ENCODE results near the gene PLSCR1.

Gene PLSCR1

GRCh38 chr3:146544002-146544928 is at the start of gene PLSCR1:
PLSCR1 (minus strand) TSS chr3:146544607; CDS start chr3:146536552, 8,055 bp downstream.
- TF ChIP-seq JUND (IDR thresholded peaks at IDR 0.05; ENCODE audit: low read depth), result no peak
- in situ Hi-C loops (cut with HindIII; ENCODE audit: low pct_unique_long_range_greater_than_20kb, low sequenced_read_pairs), result no loop called here
- peak; percentile 82 to 96 for DNase-seq (ENCODE audit: low read depth in 1 of 2, low spot score in 1 of 2)

GRCh38 chr3:146593776-146594175 is 49.4 kb upstream of the PLSCR1 start:
- no peak for DNase-seq (ENCODE audit: low read depth in 1 of 2, low spot score in 1 of 2)
- no peak for TF ChIP-seq JUND (IDR thresholded peaks at IDR 0.05; ENCODE audit: low read depth)
- in situ Hi-C loops (cut with HindIII; ENCODE audit: low pct_unique_long_range_greater_than_20kb, low sequenced_read_pairs), result no loop called here

GRCh38 chr3:146590521-146590920 is 46.1 kb upstream of the PLSCR1 start:
- no peak for DNase-seq (ENCODE audit: low read depth in 1 of 2, low spot score in 1 of 2)
- in situ Hi-C loops (cut with HindIII; ENCODE audit: low pct_unique_long_range_greater_than_20kb, low sequenced_read_pairs), result no loop called here
- TF ChIP-seq JUND (IDR thresholded peaks at IDR 0.05; ENCODE audit: low read depth), result no peak

- TF ChIP-seq JUND (IDR thresholded peaks at IDR 0.05; ENCODE audit: low read depth), result no peak
- in situ Hi-C loops (cut with HindIII; ENCODE audit: low pct_unique_long_range_greater_than_20kb, low sequenced_read_pairs), result no loop called here
- peak; percentile 30 to 72 for DNase-seq (ENCODE audit: low read depth in 1 of 2, low spot score in 1 of 2)
Observed at GRCh38 chr3:146589899-146590508, 45.6 kb upstream of the PLSCR1 start.

GRCh38 chr3:146585156-146585555 is 40.7 kb upstream of the PLSCR1 start:
- DNase-seq (ENCODE audit: low read depth in 1 of 2, low spot score in 1 of 2), result no peak
- in situ Hi-C loops (cut with HindIII; ENCODE audit: low pct_unique_long_range_greater_than_20kb, low sequenced_read_pairs), result no loop called here
- TF ChIP-seq JUND (IDR thresholded peaks at IDR 0.05; ENCODE audit: low read depth), result no peak

GRCh38 chr3:146581951-146582467 is 37.6 kb upstream of the PLSCR1 start:
- in situ Hi-C loops (cut with HindIII; ENCODE audit: low pct_unique_long_range_greater_than_20kb, low sequenced_read_pairs), result no loop called here
- DNase-seq (ENCODE audit: low read depth in 1 of 2, low spot score in 1 of 2), result no peak
- no peak for TF ChIP-seq JUND (IDR thresholded peaks at IDR 0.05; ENCODE audit: low read depth)

- no peak for TF ChIP-seq JUND (IDR thresholded peaks at IDR 0.05; ENCODE audit: low read depth)
- no peak for DNase-seq (ENCODE audit: low read depth in 1 of 2, low spot score in 1 of 2)
- in situ Hi-C loops (cut with HindIII; ENCODE audit: low pct_unique_long_range_greater_than_20kb, low sequenced_read_pairs), result no loop called here
Observed at GRCh38 chr3:146581080-146581601, 36.7 kb upstream of the PLSCR1 start.

- in situ Hi-C loops (cut with HindIII; ENCODE audit: low pct_unique_long_range_greater_than_20kb, low sequenced_read_pairs), result no loop called here
- no peak for TF ChIP-seq JUND (IDR thresholded peaks at IDR 0.05; ENCODE audit: low read depth)
- peak in 1 of 2 experiments; percentile 76 for DNase-seq (ENCODE audit: low read depth in 1 of 2, low spot score in 1 of 2)
Observed at GRCh38 chr3:146577662-146578061, 33.3 kb upstream of the PLSCR1 start.

GRCh38 chr3:146575636-146576035 is 31.2 kb upstream of the PLSCR1 start:
- no peak for TF ChIP-seq JUND (IDR thresholded peaks at IDR 0.05; ENCODE audit: low read depth)
- in situ Hi-C loops (cut with HindIII; ENCODE audit: low pct_unique_long_range_greater_than_20kb, low sequenced_read_pairs), result no loop called here
- no peak for DNase-seq (ENCODE audit: low read depth in 1 of 2, low spot score in 1 of 2)

- TF ChIP-seq JUND (IDR thresholded peaks at IDR 0.05; ENCODE audit: low read depth), result no peak
- in situ Hi-C loops (cut with HindIII; ENCODE audit: low pct_unique_long_range_greater_than_20kb, low sequenced_read_pairs), result no loop called here
- no peak for DNase-seq (ENCODE audit: low read depth in 1 of 2, low spot score in 1 of 2)
Observed at GRCh38 chr3:146574173-146574572, 29.8 kb upstream of the PLSCR1 start.

GRCh38 chr3:146569314-146569713 is 24.9 kb upstream of the PLSCR1 start:
- in situ Hi-C loops (cut with HindIII; ENCODE audit: low pct_unique_long_range_greater_than_20kb, low sequenced_read_pairs), result no loop called here
- DNase-seq (ENCODE audit: low read depth in 1 of 2, low spot score in 1 of 2), result no peak
- TF ChIP-seq JUND (IDR thresholded peaks at IDR 0.05; ENCODE audit: low read depth), result no peak

- no peak for TF ChIP-seq JUND (IDR thresholded peaks at IDR 0.05; ENCODE audit: low read depth)
- DNase-seq (ENCODE audit: low read depth in 1 of 2, low spot score in 1 of 2), result no peak
- in situ Hi-C loops (cut with HindIII; ENCODE audit: low pct_unique_long_range_greater_than_20kb, low sequenced_read_pairs), result no loop called here
Observed at GRCh38 chr3:146566138-146566537, 21.7 kb upstream of the PLSCR1 start.

GRCh38 chr3:146561879-146562278 is 17.5 kb upstream of the PLSCR1 start:
- TF ChIP-seq JUND (IDR thresholded peaks at IDR 0.05; ENCODE audit: low read depth), result no peak
- no peak for DNase-seq (ENCODE audit: low read depth in 1 of 2, low spot score in 1 of 2)
- in situ Hi-C loops (cut with HindIII; ENCODE audit: low pct_unique_long_range_greater_than_20kb, low sequenced_read_pairs), result no loop called here
